ENCODE measurements around the gene RGL3. TPM values are rescaled to one million over a fixed set of nuclear protein-coding genes. Genes with fewer than 3 reads are reported as not detected.

The RGL3 gene
- total RNA-seq, 6 experiments from 2014 or later: 6.7 to 26.6 (median 19.7) TPM

GRCh38 chr19:11425719-11426457, 6.8 kb upstream of the RGL3 start:
- no peak for TF ChIP-seq POLR2A (IDR thresholded peaks at IDR 0.05)
- TF ChIP-seq CTCF (IDR thresholded peaks at IDR 0.05): no peak
- Histone ChIP-seq H3K27ac (no peak overlapping the region), H3K4me1 (peaks cover 0 to 9% (median 0%) of the 10 kb centered on the region in 4 donors), H3K9me3 (no peaks in the 10 kb centered on the region), H3K36me3 (no peaks in the 10 kb centered on the region), H3K4me3 (no peak overlapping the region), H3K27me3 (no peaks in the 10 kb centered on the region)
- ATAC-seq: no peak
- 80% methylated on average over 10 of the region's 28 CpGs for WGBS (ENCODE audit: insufficient coverage, low coverage, low lambda C conversion rate, missing lambda C conversion rate)
- intact Hi-C loops (cut with DNase I): no loop called here
- DNase-seq: no peak

DNA sequence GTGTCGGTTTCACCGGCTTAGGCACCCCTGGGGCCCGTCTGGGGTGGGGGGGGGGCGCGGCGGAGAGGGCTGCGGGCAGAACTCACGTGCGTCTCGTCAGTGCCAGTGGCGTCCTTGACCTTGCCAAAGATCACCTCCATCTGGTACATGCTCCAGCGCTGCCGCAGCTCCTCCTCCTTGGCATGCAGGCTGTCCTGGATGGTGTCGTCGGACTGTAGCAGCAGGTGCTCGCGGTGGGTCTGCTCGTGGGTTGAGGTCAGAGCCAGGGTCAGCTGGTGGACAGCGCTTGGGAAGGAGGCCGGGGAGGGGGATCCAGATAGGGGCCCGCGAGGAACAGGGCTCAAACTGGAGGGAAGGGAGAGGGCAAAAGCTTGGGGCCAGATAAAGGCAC, 4.7 kb upstream of the RGL3 start:
- no peak for ATAC-seq
- WGBS (ENCODE audit: insufficient coverage, low coverage, low lambda C conversion rate, missing lambda C conversion rate): 38% methylated on average over 2 of the region's 22 CpGs
- H3K4me1 ChIP-seq: peaks cover 0 to 18% (median 0%) of the 10 kb centered on the region in 4 donors
- no peak overlapping the region for H3K4me3 ChIP-seq
- no peak for TF ChIP-seq CTCF (IDR thresholded peaks at IDR 0.05)
- TF ChIP-seq POLR2A (IDR thresholded peaks at IDR 0.05): no peak
- no peaks in the 10 kb centered on the region for H3K36me3 ChIP-seq
- intact Hi-C loops (cut with DNase I): no loop called here
- H3K27ac ChIP-seq: no peak overlapping the region
- DNase-seq: peak in 1 of 3 donors; percentile 67
- no peaks in the 10 kb centered on the region for H3K27me3 ChIP-seq
- H3K9me3 ChIP-seq: no peaks in the 10 kb centered on the region

DNA sequence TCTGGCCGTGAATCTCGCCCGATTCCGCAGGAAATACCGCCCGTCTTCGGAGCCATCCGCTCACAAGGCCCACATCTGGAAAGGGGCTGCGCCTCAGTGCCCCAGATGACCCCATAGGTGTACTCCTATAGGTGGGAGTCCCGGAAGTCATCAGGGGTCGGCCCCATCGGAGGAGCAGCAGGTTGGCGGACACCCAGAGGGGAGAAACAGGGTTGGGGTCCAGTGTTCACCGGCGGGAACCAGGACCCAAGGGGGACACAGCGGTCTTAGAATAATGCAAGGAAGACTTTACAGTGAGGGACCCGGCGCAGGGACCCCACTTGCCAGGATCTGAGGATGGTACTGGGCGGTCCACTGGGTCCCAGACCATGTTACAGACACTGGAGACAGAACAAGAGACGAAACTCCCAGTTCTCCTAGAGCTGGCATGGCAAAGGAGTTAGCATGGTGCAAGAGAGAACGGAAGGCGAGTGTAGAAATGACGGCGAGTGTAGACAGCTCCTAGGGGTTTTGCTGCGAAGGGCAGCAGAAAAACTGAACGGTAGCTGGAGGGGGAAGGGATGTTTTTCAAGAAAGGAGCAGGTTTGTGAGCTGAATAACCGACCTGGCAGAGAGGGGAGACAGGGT, 4.2 kb upstream of the RGL3 start:
- intact Hi-C loops (cut with DNase I): no loop called here
- WGBS (ENCODE audit: insufficient coverage, low coverage, low lambda C conversion rate, missing lambda C conversion rate): 32% methylated on average over 19 of the region's 27 CpGs
- no peak for DNase-seq
- no peak for TF ChIP-seq POLR2A (IDR thresholded peaks at IDR 0.05)
- TF ChIP-seq CTCF (IDR thresholded peaks at IDR 0.05): no peak
- Histone ChIP-seq H3K4me3 (no peak overlapping the region), H3K27me3 (no peaks in the 10 kb centered on the region), H3K9me3 (no peaks in the 10 kb centered on the region), H3K36me3 (no peaks in the 10 kb centered on the region), H3K4me1 (peaks cover 0 to 18% (median 0%) of the 10 kb centered on the region in 4 donors), H3K27ac (no peak overlapping the region)
- no peak for ATAC-seq

- WGBS (ENCODE audit: insufficient coverage, low coverage, low lambda C conversion rate, missing lambda C conversion rate): 10% methylated on average over 11 of the region's 56 CpGs
- TF ChIP-seq CTCF (IDR thresholded peaks at IDR 0.05) (no peak), POLR2A (IDR thresholded peaks at IDR 0.05) (no peak)
- Histone ChIP-seq H3K4me3 (peak overlapping the region in 2 of 3 donors; percentile 11 to 32), H3K9me3 (no peaks in the 10 kb centered on the region), H3K27ac (peak overlapping the region in 2 of 3 donors; percentile 24 to 26), H3K4me1 (peaks cover 0 to 18% (median 0%) of the 10 kb centered on the region in 4 donors), H3K27me3 (no peaks in the 10 kb centered on the region), H3K36me3 (no peaks in the 10 kb centered on the region)
- ATAC-seq (peak; percentile 58 to 72 (median 64)), DNase-seq (peak; percentile 84 to 86 (median 84))
- intact Hi-C loops (cut with DNase I): no loop called here
Measured at GRCh38 chr19:11422163-11423065, 3.3 kb upstream of the RGL3 start.

Data from right lobe of liver (tissue), 6 donors.